GM12878 (cell line): Measurements from ENCODE around the gene NOD2.

Source experiments
- BCL11A ChIP-seq: IDR thresholded peaks from 2 replicates; pipeline ENCODE4 v1.6.1; 2011; ENCODE audit warnings: low read depth, low read length
- BHLHE40 ChIP-seq, 2 experiments: fragments of 450-650 bp in 1 of 2; IDR thresholded peaks; 2 replicates each; pipeline ENCODE4 v1.6.1; 2011 to 2017; ENCODE audit warnings: low read depth in 2 of 2, borderline replicate concordance in 1 of 2, improper control_type of control experiment in 1 of 2, low read length in 1 of 2, mild to moderate bottlenecking in 1 of 2
- BRCA1 ChIP-seq: IDR thresholded peaks from 2 replicates; pipeline ENCODE4 v1.6.1; 2011; ENCODE audit warnings: low read depth, low read length, improper control_type of control experiment
- CTCF ChIP-seq, 3 experiments: IDR thresholded peaks in 2 of 3; conservative IDR thresholded peaks in 1 of 3; 2 replicates each; pipeline ENCODE4 v1.5.1; 2011; ENCODE audit warnings: low read depth in 3 of 3, low read length in 3 of 3, mild to moderate bottlenecking in 3 of 3, control low read depth in 2 of 3, moderate library complexity in 2 of 3, inconsistent platforms in 1 of 3, mixed read lengths in 1 of 3; ENCODE audit not compliant: control insufficient read depth in 2 of 3, insufficient read depth in 1 of 3; ENCODE audit errors: extremely low read depth in 1 of 3
- E4F1 ChIP-seq: fragments of 450-650 bp; IDR thresholded peaks from 2 replicates; pipeline ENCODE4 v1.6.1; 2018; ENCODE audit warnings: borderline replicate concordance, mild to moderate bottlenecking; ENCODE audit not compliant: partially characterized antibody
- EP300 ChIP-seq, 2 experiments: fragments of 150-350 bp in 1 of 2; IDR thresholded peaks; 2 replicates each; pipeline ENCODE4 v1.6.1; 2011 to 2012; ENCODE audit warnings: low read depth in 2 of 2, low read length in 2 of 2, borderline replicate concordance in 1 of 2, improper control_type of control experiment in 1 of 2, inconsistent platforms in 1 of 2; ENCODE audit not compliant: control insufficient read depth in 1 of 2
- EZH2 ChIP-seq: IDR thresholded peaks from 2 replicates; pipeline ENCODE4 v1.6.1; 2012; ENCODE audit warnings: low read depth, mild to moderate bottlenecking, control low read depth, inconsistent platforms, low read length, borderline replicate concordance; ENCODE audit not compliant: control insufficient read depth
- FOXM1 ChIP-seq: IDR thresholded peaks from 2 replicates; pipeline ENCODE4 v1.6.1; 2012; ENCODE audit warnings: low read depth, mild to moderate bottlenecking, inconsistent platforms, low read length, moderate library complexity
- KDM1A ChIP-seq: fragments of 200-600 bp; sonication (generic); IDR thresholded peaks from 2 replicates; pipeline ENCODE4 v1.6.1; 2016; ENCODE audit warnings: borderline replicate concordance
- NFIC ChIP-seq: IDR thresholded peaks from 2 replicates; pipeline ENCODE4 v1.6.1; 2012; ENCODE audit warnings: low read depth, mild to moderate bottlenecking, inconsistent platforms, low read length, moderate library complexity
- NFYB ChIP-seq: IDR thresholded peaks from 2 replicates; pipeline ENCODE4 v1.6.1; 2011; ENCODE audit warnings: low read depth, mild to moderate bottlenecking, low read length, improper control_type of control experiment, moderate library complexity; ENCODE audit not compliant: insufficient read depth
- POLR2A ChIP-seq: IDR thresholded peaks from 2 replicates; pipeline ENCODE4 v1.6.1; 2011; ENCODE audit warnings: low read depth, mild to moderate bottlenecking, low read length
- REST ChIP-seq: IDR thresholded peaks from 2 replicates; pipeline ENCODE4 v1.6.1; 2012; ENCODE audit warnings: mild to moderate bottlenecking, low read depth, low read length
- RUNX3 ChIP-seq: IDR thresholded peaks from 2 replicates; pipeline ENCODE4 v1.6.1; 2012; ENCODE audit warnings: low read length, inconsistent platforms

GRCh38 chr16:50741781-50742575, 48.6 kb downstream of the NOD2 start, which contains the start of gene CYLD:
- TF ChIP-seq BHLHE40 (IDR thresholded peaks at IDR 0.05; ENCODE audit: borderline replicate concordance in 1 of 2, low read depth in 2 of 2, low read length in 1 of 2) = peak; percentile 18 to 62; a peak in 2 of 4 replicates
- no peak for TF ChIP-seq FOXM1
- no peak for TF ChIP-seq CTCF (IDR thresholded peaks at IDR 0.05 in 2 of 3, conservative IDR thresholded peaks at IDR 0.05 in 1 of 3; ENCODE audit: control insufficient read depth in 2 of 3, extremely low read depth in 1 of 3, insufficient read depth in 1 of 3, low read depth in 3 of 3, low read length in 3 of 3)
- TF ChIP-seq BRCA1 = no peak
- TF ChIP-seq EP300 (IDR thresholded peaks at IDR 0.05; ENCODE audit: borderline replicate concordance in 1 of 2, control insufficient read depth in 1 of 2, low read depth in 2 of 2, low read length in 2 of 2) = no peak
- TF ChIP-seq RUNX3 = peak; percentile 73
- no peak for TF ChIP-seq NFIC
- no peak for TF ChIP-seq BCL11A
- TF ChIP-seq E4F1 = peak; percentile 53
- TF ChIP-seq POLR2A = peak; percentile 36
- TF ChIP-seq REST = no peak
- no peak for TF ChIP-seq KDM1A
- TF ChIP-seq NFYB = peak; percentile 75
- TF ChIP-seq EZH2 = no peak
